Tongue (tissue), 2 donors: ENCODE data around the gene KLHL22. TPM values are rescaled to one million over a fixed set of nuclear protein-coding genes. Genes with fewer than 3 reads are reported as not detected.
"Not testable (repeated sequence)": the region's sequence is repeated elsewhere in the genome, so short reads cannot be mapped to it uniquely, and the experiment has no call there.

Source experiments
- DNase-seq: peaks from one replicate; pipeline ENCODE4 v3.0.0-alpha.2; 2015
- total RNA-seq: library from RNA; depleted of rRNA; stranded (reverse); fragments of >200 nt; gene quantifications from one replicate; pipeline ENCODE4 v1.2.3, GENCODE V29; 2014

KLHL22 gene
- total RNA-seq, 1 donor from 2014 or later = 66.2 TPM

- DNase-seq = no peak
Observed at GRCh38 chr22:20420157-20420842, 75.3 kb downstream of the KLHL22 start.

GRCh38 chr22:20419664-20419951 lies 76.0 kb downstream of the KLHL22 start:
- no peak for DNase-seq

GRCh38 chr22:20418211-20418788 lies 77.3 kb downstream of the KLHL22 start:
- DNase-seq = peak; percentile 91

GRCh38 chr22:20415699-20416098 lies 79.9 kb downstream of the KLHL22 start:
- not testable (repeated sequence) for DNase-seq

- not testable (repeated sequence) for DNase-seq
Observed at GRCh38 chr22:20415241-20415640, 80.4 kb downstream of the KLHL22 start.

GRCh38 chr22:20414450-20414849 lies 81.1 kb downstream of the KLHL22 start:
- no peak for DNase-seq

- no peak for DNase-seq
Observed at GRCh38 chr22:20414059-20414440, 81.5 kb downstream of the KLHL22 start.

GRCh38 chr22:20413217-20414058 lies 82.2 kb downstream of the KLHL22 start:
- DNase-seq = no peak

- no peak for DNase-seq
Observed at GRCh38 chr22:20412474-20413216, 83.0 kb downstream of the KLHL22 start.

GRCh38 chr22:20409385-20409784 lies 86.2 kb downstream of the KLHL22 start:
- not testable (repeated sequence) for DNase-seq

GRCh38 chr22:20408891-20409290 lies 86.7 kb downstream of the KLHL22 start:
- DNase-seq = no peak

- DNase-seq = no peak
Observed at GRCh38 chr22:20407829-20408228, 87.8 kb downstream of the KLHL22 start.

- no peak for DNase-seq
Observed at GRCh38 chr22:20406686-20407408, 88.7 kb downstream of the KLHL22 start.

GRCh38 chr22:20405931-20406685 lies 89.5 kb downstream of the KLHL22 start:
- DNase-seq = no peak

GRCh38 chr22:20405291-20405930 lies 90.2 kb downstream of the KLHL22 start:
- no peak for DNase-seq

GRCh38 chr22:20404881-20405280 lies 90.7 kb downstream of the KLHL22 start:
- DNase-seq = no peak

GRCh38 chr22:20403779-20404140 lies 91.8 kb downstream of the KLHL22 start:
- no peak for DNase-seq

GRCh38 chr22:20402960-20403778 lies 92.4 kb downstream of the KLHL22 start:
- no peak for DNase-seq

GRCh38 chr22:20401376-20402014 lies 94.1 kb downstream of the KLHL22 start:
- no peak for DNase-seq
